Liver (tissue), 3 donors: ENCODE measurements around the gene SEMA6D.

ENCODE experiments used
- EGR1 ChIP-seq, 2 donors: IDR thresholded peaks; 2 replicates each; pipeline ENCODE4 v1.6.1; 2016 to 2018; ENCODE audit warnings: antibody characterized with exemption in 2 of 2, low read depth in 2 of 2
- GABPA ChIP-seq, 2 donors: IDR thresholded peaks in 1 of 2; conservative IDR thresholded peaks in 1 of 2; 2 replicates each; pipeline ENCODE4 v1.6.1; 2016; ENCODE audit warnings: antibody characterized with exemption in 2 of 2, mild to moderate bottlenecking in 1 of 2, moderate library complexity in 1 of 2
- JUND ChIP-seq, 2 donors: IDR thresholded peaks; 2 replicates each; pipeline ENCODE4 v1.6.1; 2016; ENCODE audit warnings: antibody characterized with exemption in 2 of 2
- NR2F2 ChIP-seq: IDR thresholded peaks from 2 replicates; pipeline ENCODE4 v1.6.1; 2016; ENCODE audit warnings: antibody characterized with exemption
- RAD21 ChIP-seq, 2 donors: IDR thresholded peaks; 2 replicates each; pipeline ENCODE4 v1.6.1; 2016; ENCODE audit warnings: antibody characterized with exemption in 2 of 2, mild to moderate bottlenecking in 2 of 2
- RXRA ChIP-seq, 2 donors: IDR thresholded peaks; 2 replicates each; pipeline ENCODE4 v1.6.1; 2017 to 2018; ENCODE audit warnings: antibody characterized with exemption in 2 of 2, mild to moderate bottlenecking in 1 of 2
- TAF1 ChIP-seq: conservative IDR thresholded peaks from 2 replicates; pipeline ENCODE4 v1.6.1; 2016; ENCODE audit warnings: antibody characterized with exemption, mild to moderate bottlenecking
- YY1 ChIP-seq: IDR thresholded peaks from 2 replicates; pipeline ENCODE4 v1.6.1; 2016; ENCODE audit warnings: antibody characterized with exemption, mild to moderate bottlenecking
- TF ChIP-seq, protein P1 (sequence below): IDR thresholded peaks from 2 replicates; pipeline ENCODE4 v1.6.1; 2016; ENCODE audit warnings: antibody characterized with exemption
- TF ChIP-seq, protein P2 (sequence below): fragments of 150-350 bp; IDR thresholded peaks from 2 replicates; pipeline ENCODE4 v1.5.1; 2017; ENCODE audit warnings: improper control_type of control experiment, low read depth, low read length; ENCODE audit not compliant: missing input control
- TF ChIP-seq, protein P3 (sequence below): IDR thresholded peaks from 2 replicates; pipeline ENCODE4 v1.6.1; 2016; ENCODE audit warnings: antibody characterized with exemption
- TF ChIP-seq, protein P4 (sequence below): IDR thresholded peaks from 2 replicates; pipeline ENCODE4 v1.6.1; 2016; ENCODE audit warnings: antibody characterized with exemption, mild to moderate bottlenecking
- donor health status: healthy.
- donor health status: healthy.

DNA sequence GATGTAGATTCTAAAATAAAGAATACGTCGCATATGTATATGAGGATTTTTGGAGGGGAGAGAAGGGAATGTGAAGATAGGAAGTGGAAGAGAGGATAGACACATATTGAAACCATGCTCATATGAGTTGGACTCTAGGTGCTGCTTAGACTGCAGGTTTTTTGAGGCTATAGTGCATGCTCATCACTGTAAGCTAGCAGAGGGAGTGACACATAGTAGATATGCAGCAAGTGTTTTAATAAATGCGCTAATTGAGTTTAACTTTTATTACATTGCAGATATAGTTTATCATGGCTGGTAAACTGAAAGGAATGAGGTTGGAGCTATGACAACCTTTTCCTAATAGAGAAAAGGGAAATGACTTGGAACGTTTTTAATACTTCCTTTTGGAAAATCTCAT lies 7.7 kb downstream of the SEMA6D start:
- TF ChIP-seq, protein P1, sequence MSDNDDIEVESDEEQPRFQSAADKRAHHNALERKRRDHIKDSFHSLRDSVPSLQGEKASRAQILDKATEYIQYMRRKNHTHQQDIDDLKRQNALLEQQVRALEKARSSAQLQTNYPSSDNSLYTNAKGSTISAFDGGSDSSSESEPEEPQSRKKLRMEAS = no peak
- TF ChIP-seq, protein P2, sequence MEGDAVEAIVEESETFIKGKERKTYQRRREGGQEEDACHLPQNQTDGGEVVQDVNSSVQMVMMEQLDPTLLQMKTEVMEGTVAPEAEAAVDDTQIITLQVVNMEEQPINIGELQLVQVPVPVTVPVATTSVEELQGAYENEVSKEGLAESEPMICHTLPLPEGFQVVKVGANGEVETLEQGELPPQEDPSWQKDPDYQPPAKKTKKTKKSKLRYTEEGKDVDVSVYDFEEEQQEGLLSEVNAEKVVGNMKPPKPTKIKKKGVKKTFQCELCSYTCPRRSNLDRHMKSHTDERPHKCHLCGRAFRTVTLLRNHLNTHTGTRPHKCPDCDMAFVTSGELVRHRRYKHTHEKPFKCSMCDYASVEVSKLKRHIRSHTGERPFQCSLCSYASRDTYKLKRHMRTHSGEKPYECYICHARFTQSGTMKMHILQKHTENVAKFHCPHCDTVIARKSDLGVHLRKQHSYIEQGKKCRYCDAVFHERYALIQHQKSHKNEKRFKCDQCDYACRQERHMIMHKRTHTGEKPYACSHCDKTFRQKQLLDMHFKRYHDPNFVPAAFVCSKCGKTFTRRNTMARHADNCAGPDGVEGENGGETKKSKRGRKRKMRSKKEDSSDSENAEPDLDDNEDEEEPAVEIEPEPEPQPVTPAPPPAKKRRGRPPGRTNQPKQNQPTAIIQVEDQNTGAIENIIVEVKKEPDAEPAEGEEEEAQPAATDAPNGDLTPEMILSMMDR = no peak
- TF ChIP-seq, protein P3, sequence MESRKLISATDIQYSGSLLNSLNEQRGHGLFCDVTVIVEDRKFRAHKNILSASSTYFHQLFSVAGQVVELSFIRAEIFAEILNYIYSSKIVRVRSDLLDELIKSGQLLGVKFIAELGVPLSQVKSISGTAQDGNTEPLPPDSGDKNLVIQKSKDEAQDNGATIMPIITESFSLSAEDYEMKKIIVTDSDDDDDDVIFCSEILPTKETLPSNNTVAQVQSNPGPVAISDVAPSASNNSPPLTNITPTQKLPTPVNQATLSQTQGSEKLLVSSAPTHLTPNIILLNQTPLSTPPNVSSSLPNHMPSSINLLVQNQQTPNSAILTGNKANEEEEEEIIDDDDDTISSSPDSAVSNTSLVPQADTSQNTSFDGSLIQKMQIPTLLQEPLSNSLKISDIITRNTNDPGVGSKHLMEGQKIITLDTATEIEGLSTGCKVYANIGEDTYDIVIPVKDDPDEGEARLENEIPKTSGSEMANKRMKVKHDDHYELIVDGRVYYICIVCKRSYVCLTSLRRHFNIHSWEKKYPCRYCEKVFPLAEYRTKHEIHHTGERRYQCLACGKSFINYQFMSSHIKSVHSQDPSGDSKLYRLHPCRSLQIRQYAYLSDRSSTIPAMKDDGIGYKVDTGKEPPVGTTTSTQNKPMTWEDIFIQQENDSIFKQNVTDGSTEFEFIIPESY = no peak
- TF ChIP-seq GABPA (IDR thresholded peaks at IDR 0.05 in 1 of 2, conservative IDR thresholded peaks at IDR 0.05 in 1 of 2) (no peak), JUND (IDR thresholded peaks at IDR 0.05) (no peak), TAF1 (no peak), NR2F2 (no peak), RXRA (IDR thresholded peaks at IDR 0.05) (no peak), YY1 (no peak), RAD21 (IDR thresholded peaks at IDR 0.05) (no peak), EGR1 (IDR thresholded peaks at IDR 0.05; ENCODE audit: low read depth in 2 of 2) (no peak)
- TF ChIP-seq, protein P4, sequence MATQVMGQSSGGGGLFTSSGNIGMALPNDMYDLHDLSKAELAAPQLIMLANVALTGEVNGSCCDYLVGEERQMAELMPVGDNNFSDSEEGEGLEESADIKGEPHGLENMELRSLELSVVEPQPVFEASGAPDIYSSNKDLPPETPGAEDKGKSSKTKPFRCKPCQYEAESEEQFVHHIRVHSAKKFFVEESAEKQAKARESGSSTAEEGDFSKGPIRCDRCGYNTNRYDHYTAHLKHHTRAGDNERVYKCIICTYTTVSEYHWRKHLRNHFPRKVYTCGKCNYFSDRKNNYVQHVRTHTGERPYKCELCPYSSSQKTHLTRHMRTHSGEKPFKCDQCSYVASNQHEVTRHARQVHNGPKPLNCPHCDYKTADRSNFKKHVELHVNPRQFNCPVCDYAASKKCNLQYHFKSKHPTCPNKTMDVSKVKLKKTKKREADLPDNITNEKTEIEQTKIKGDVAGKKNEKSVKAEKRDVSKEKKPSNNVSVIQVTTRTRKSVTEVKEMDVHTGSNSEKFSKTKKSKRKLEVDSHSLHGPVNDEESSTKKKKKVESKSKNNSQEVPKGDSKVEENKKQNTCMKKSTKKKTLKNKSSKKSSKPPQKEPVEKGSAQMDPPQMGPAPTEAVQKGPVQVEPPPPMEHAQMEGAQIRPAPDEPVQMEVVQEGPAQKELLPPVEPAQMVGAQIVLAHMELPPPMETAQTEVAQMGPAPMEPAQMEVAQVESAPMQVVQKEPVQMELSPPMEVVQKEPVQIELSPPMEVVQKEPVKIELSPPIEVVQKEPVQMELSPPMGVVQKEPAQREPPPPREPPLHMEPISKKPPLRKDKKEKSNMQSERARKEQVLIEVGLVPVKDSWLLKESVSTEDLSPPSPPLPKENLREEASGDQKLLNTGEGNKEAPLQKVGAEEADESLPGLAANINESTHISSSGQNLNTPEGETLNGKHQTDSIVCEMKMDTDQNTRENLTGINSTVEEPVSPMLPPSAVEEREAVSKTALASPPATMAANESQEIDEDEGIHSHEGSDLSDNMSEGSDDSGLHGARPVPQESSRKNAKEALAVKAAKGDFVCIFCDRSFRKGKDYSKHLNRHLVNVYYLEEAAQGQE = no peak
